Urinary bladder (tissue), 4 donors: ENCODE measurements around the gene STK11IP. TPM values are rescaled to one million over a fixed set of nuclear protein-coding genes. Genes with fewer than 3 reads are reported as not detected.

Experiments used
- DNase-seq: peaks from one replicate; pipeline ENCODE4 v3.0.0-alpha.2; 2015; ENCODE audit errors: extremely low spot score
- H3K27ac ChIP-seq: one replicate; pipeline ENCODE4 v1.5.1; 2013; ENCODE audit warnings: low read depth, mild to moderate bottlenecking, moderate library complexity
- H3K36me3 ChIP-seq: one replicate; pipeline ENCODE4 v1.6.1; 2013; ENCODE audit warnings: mild to moderate bottlenecking, moderate library complexity; ENCODE audit not compliant: insufficient read depth
- H3K4me1 ChIP-seq: one replicate; pipeline ENCODE4 v1.6.1; 2013; ENCODE audit warnings: mild to moderate bottlenecking, moderate library complexity; ENCODE audit not compliant: insufficient read depth
- H3K4me3 ChIP-seq: one replicate; pipeline ENCODE4 v1.5.1; 2013; ENCODE audit warnings: low read depth, low read length
- WGBS: extraction: QIAGEN DNeasy Blood & Tissue Kit; methylation state at CpG from one replicate; pipeline ENCODE4 v1.1.7; 2013; 5-methylcytosine and 5-hydroxymethylcytosine counted together
- polyA plus RNA-seq: library from polyadenylated mRNA; stranded (reverse); fragments of 200-250 nt; gene quantifications from one replicate; pipeline ENCODE4 v1.2.3, GENCODE V29; 2013
- total RNA-seq: library from RNA; depleted of rRNA; stranded (reverse); fragments of >200 nt; gene quantifications from one replicate; pipeline ENCODE4 v1.2.3, GENCODE V29; 2014
- donor health status: healthy with polysubstance abuse.
- donor health status: healthy.

Gene STK11IP
- total and polyA plus RNA-seq, 2 donors: 19.7 to 19.8 TPM

GRCh38 chr2:219612577-219613286 lies 15.1 kb downstream of the STK11IP start:
- WGBS: 86% methylated on average over 15 of the region's 15 CpGs
- DNase-seq: no peak
- H3K36me3 ChIP-seq: peaks cover 3% of the 10 kb centered on the region
- no peak overlapping the region for H3K4me3 ChIP-seq
- H3K4me1 ChIP-seq: no peaks in the 10 kb centered on the region
- H3K27ac ChIP-seq: no peak overlapping the region

- WGBS: 88% methylated on average over 11 of the region's 11 CpGs
Measured at GRCh38 chr2:219613461-219614070, 15.9 kb downstream of the STK11IP start.

GRCh38 chr2:219614076-219614860 lies 16.6 kb downstream of the STK11IP start:
- WGBS: 95% methylated on average over 11 of the region's 11 CpGs
- Histone ChIP-seq H3K4me1 (no peaks in the 10 kb centered on the region), H3K27ac (no peak overlapping the region), H3K4me3 (no peak overlapping the region), H3K36me3 (peaks cover 3% of the 10 kb centered on the region)
- no peak for DNase-seq

More at GRCh38 chr2:219613461-219614070, 15.9 kb downstream of the STK11IP start:
- Histone ChIP-seq H3K27ac (no peak overlapping the region), H3K36me3 (peaks cover 3% of the 10 kb centered on the region), H3K4me1 (no peaks in the 10 kb centered on the region), H3K4me3 (no peak overlapping the region)
- no peak for DNase-seq

GRCh38 chr2:219615036-219615435 lies 17.4 kb downstream of the STK11IP start:
- peaks cover 3% of the 10 kb centered on the region for H3K36me3 ChIP-seq

GRCh38 chr2:219615894-219616293 lies 18.2 kb downstream of the STK11IP start:
- WGBS: 87% methylated on average over 12 of the region's 12 CpGs
- Histone ChIP-seq H3K36me3 (peaks cover 3% of the 10 kb centered on the region), H3K4me1 (no peaks in the 10 kb centered on the region), H3K27ac (no peak overlapping the region), H3K4me3 (no peak overlapping the region)
- no peak for DNase-seq

More at GRCh38 chr2:219615036-219615435, 17.4 kb downstream of the STK11IP start:
- H3K4me3 ChIP-seq: no peak overlapping the region
- no peaks in the 10 kb centered on the region for H3K4me1 ChIP-seq
- no peak for DNase-seq
- WGBS: 91% methylated on average over 11 of the region's 11 CpGs
- no peak overlapping the region for H3K27ac ChIP-seq

GRCh38 chr2:219616550-219616949 lies 18.9 kb downstream of the STK11IP start:
- 86% methylated on average over 4 of the region's 4 CpGs for WGBS
- H3K36me3 ChIP-seq: peaks cover 3% of the 10 kb centered on the region
- H3K4me3 ChIP-seq: no peak overlapping the region
- H3K4me1 ChIP-seq: no peaks in the 10 kb centered on the region
- no peak for DNase-seq
- no peak overlapping the region for H3K27ac ChIP-seq

GRCh38 chr2:219618733-219619122 lies 21.1 kb downstream of the STK11IP start:
- no peak for DNase-seq

GRCh38 chr2:219619235-219619634 lies 21.6 kb downstream of the STK11IP start:
- DNase-seq: no peak
- 58% methylated on average over 4 of the region's 4 CpGs for WGBS
- no peaks in the 10 kb centered on the region for H3K4me1 ChIP-seq
- H3K4me3 ChIP-seq: no peak overlapping the region
- H3K36me3 ChIP-seq: peaks cover 3% of the 10 kb centered on the region
- no peak overlapping the region for H3K27ac ChIP-seq

More at GRCh38 chr2:219618733-219619122, 21.1 kb downstream of the STK11IP start:
- Histone ChIP-seq H3K4me3 (no peak overlapping the region), H3K27ac (no peak overlapping the region), H3K4me1 (no peaks in the 10 kb centered on the region), H3K36me3 (peaks cover 3% of the 10 kb centered on the region)
- 92% methylated on average over 3 of the region's 3 CpGs for WGBS

- WGBS: 77% methylated on average over 6 of the region's 6 CpGs
- no peak overlapping the region for H3K27ac ChIP-seq
Measured at GRCh38 chr2:219620546-219620945, 22.9 kb downstream of the STK11IP start.

GRCh38 chr2:219621935-219622334 lies 24.3 kb downstream of the STK11IP start:
- 83% methylated on average over 4 of the region's 4 CpGs for WGBS
- DNase-seq: no peak
- H3K27ac ChIP-seq: no peak overlapping the region

More at GRCh38 chr2:219620546-219620945, 22.9 kb downstream of the STK11IP start:
- no peak for DNase-seq
- no peak overlapping the region for H3K4me3 ChIP-seq
- peaks cover 3% of the 10 kb centered on the region for H3K36me3 ChIP-seq
- H3K4me1 ChIP-seq: no peaks in the 10 kb centered on the region

GRCh38 chr2:219622472-219622871 lies 24.8 kb downstream of the STK11IP start:
- H3K27ac ChIP-seq: no peak overlapping the region
- 92% methylated on average over 2 of the region's 2 CpGs for WGBS
- DNase-seq: no peak
- no peaks in the 10 kb centered on the region for H3K4me1 ChIP-seq
- no peak overlapping the region for H3K4me3 ChIP-seq
- H3K36me3 ChIP-seq: no peaks in the 10 kb centered on the region

More at GRCh38 chr2:219621935-219622334, 24.3 kb downstream of the STK11IP start:
- Histone ChIP-seq H3K36me3 (no peaks in the 10 kb centered on the region), H3K4me1 (no peaks in the 10 kb centered on the region), H3K4me3 (no peak overlapping the region)

GRCh38 chr2:219624565-219624964 lies 26.9 kb downstream of the STK11IP start:
- 80% methylated on average over 6 of the region's 6 CpGs for WGBS
- Histone ChIP-seq H3K36me3 (no peaks in the 10 kb centered on the region), H3K27ac (no peak overlapping the region), H3K4me1 (no peaks in the 10 kb centered on the region), H3K4me3 (no peak overlapping the region)
- no peak for DNase-seq

GRCh38 chr2:219625179-219625578 lies 27.5 kb downstream of the STK11IP start:
- no peaks in the 10 kb centered on the region for H3K4me1 ChIP-seq
- H3K4me3 ChIP-seq: no peak overlapping the region
- no peaks in the 10 kb centered on the region for H3K36me3 ChIP-seq
- 94% methylated on average over 5 of the region's 5 CpGs for WGBS
- no peak for DNase-seq
- no peak overlapping the region for H3K27ac ChIP-seq
